GM12891 (cell line): ENCODE data around the gene CROCC2.

Experiments
- POLR2A ChIP-seq: IDR thresholded peaks from 2 replicates; pipeline ENCODE4 v1.6.1; 2011; ENCODE audit warnings: low read depth, low read length, control low read depth
- POLR2AphosphoS5 ChIP-seq: IDR thresholded peaks from 2 replicates; pipeline ENCODE4 v1.6.1; 2011; ENCODE audit warnings: low read depth, low read length, control low read depth
- SPI1 ChIP-seq: IDR thresholded peaks from 2 replicates; pipeline ENCODE4 v1.6.1; 2011; ENCODE audit warnings: low read depth, low read length, control low read depth

DNA sequence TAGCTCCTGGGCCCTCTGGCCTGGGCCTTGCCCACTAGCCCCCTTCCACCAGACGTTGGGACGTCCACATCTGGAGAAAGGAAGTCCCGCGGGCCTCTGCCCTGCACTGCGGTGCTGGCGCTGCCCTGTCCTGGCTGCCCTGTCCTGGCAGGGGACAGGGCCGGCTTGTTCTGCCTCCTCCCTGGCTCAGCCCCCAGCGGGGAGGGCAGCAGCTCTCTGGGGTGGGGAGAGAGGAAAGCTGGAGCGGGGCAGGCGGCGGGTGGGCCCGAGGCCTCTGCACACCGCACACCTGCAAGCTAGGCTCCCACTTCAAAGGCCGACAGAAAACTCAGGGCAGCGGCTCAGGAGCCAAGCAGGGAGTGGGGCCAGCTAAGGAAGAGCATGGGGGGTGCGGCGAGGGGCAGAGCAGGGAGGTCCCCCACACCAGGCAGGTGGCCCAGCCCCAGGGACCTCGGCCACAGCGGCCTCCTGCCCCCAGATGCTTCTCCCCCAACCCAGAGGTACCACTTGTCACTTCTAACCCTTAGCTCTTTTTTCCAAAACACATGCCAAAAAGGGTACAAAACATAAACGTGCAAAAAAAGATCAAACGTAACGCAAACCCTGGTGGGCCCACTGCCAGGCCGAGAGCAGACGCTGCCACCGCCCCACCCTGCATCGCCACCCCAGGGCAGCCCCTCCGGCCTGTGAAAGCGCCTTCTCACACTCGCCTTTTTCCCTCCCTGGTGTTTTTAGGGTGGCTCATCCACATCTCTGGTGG lies 105.8 kb downstream of the CROCC2 start:
- TF ChIP-seq POLR2AphosphoS5 (no peak), SPI1 (no peak), POLR2A (no peak)
